Lower leg skin (tissue), 4 donors: Measurements from ENCODE around the gene GPR137C. TPM values are rescaled to one million over a fixed set of nuclear protein-coding genes. Genes with fewer than 3 reads are reported as not detected.

Experiments used
- DNase-seq, 2 donors: peaks; one replicate each; pipeline ENCODE4 v3.0.0-alpha.2; 2019; ENCODE audit warnings: low spot score in 2 of 2
- H3K4me3 ChIP-seq: fragments of 200-600 bp; sonication (generic); 2 replicates; pipeline ENCODE4 v1.5.1; 2017; ENCODE audit warnings: mild to moderate bottlenecking, low read depth; ENCODE audit not compliant: poor library complexity, severe bottlenecking
- POLR2A ChIP-seq, 2 donors: fragments of 450-650 bp; IDR thresholded peaks; one replicate each; pipeline ENCODE4 v1.6.1; 2016 to 2017; ENCODE audit warnings: antibody characterized with exemption in 2 of 2, mild to moderate bottlenecking in 1 of 2, moderate library complexity in 1 of 2
- WGBS, 2 donors: methylation state at CpG; one replicate each; pipeline ENCODE4 v1.1.5; 2018; 5-methylcytosine and 5-hydroxymethylcytosine counted together
- intact Hi-C: fragments of 100-400 bp; cut with DNase I; formaldehyde crosslinking; loops from one replicate; pipeline ENCODE4 v1.15.0; 2023; ENCODE audit warnings: low total_unique reads
- total RNA-seq, 4 donors: library from RNA; depleted of rRNA; stranded (reverse); fragments of >200 nt; gene quantifications; one replicate each; pipeline ENCODE4 v1.1.0, GENCODE V29; 2016
- TF ChIP-seq, protein P1 (sequence below), 3 donors: fragments of 450-650 bp; IDR thresholded peaks; one replicate each; pipeline ENCODE4 v1.5.1; 2016; ENCODE audit warnings: antibody characterized with exemption in 3 of 3, mild to moderate bottlenecking in 3 of 3, moderate library complexity in 2 of 3

The GPR137C gene
- total RNA-seq, 4 donors from 2014 or later = 0.08 to 0.96 (median 0.19) TPM

DNA sequence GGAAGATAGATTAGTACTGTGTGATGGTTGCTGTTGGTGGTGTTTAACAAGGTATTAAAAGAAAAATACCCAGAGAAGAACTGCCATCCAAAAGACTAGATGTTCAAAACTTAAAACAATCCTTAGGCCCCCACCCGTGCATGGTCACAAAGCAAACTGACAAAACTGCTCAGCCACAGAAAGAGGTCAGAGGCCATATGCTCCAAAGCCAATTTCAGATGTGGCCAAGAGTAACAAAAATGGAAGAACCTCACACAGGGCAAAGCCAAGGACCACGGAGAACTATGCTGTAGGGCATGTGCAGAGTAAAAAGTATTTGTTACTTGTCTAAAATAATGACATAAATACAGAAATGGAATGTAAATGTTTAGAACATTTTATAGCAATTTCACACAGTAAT is 5.6 kb upstream of the GPR137C start:
- DNase-seq = no peak
- TF ChIP-seq POLR2A (IDR thresholded peaks at IDR 0.05) = no peak
- TF ChIP-seq, protein P1, sequence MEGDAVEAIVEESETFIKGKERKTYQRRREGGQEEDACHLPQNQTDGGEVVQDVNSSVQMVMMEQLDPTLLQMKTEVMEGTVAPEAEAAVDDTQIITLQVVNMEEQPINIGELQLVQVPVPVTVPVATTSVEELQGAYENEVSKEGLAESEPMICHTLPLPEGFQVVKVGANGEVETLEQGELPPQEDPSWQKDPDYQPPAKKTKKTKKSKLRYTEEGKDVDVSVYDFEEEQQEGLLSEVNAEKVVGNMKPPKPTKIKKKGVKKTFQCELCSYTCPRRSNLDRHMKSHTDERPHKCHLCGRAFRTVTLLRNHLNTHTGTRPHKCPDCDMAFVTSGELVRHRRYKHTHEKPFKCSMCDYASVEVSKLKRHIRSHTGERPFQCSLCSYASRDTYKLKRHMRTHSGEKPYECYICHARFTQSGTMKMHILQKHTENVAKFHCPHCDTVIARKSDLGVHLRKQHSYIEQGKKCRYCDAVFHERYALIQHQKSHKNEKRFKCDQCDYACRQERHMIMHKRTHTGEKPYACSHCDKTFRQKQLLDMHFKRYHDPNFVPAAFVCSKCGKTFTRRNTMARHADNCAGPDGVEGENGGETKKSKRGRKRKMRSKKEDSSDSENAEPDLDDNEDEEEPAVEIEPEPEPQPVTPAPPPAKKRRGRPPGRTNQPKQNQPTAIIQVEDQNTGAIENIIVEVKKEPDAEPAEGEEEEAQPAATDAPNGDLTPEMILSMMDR (IDR thresholded peaks at IDR 0.05) = no peak
- 75 to 81% methylated on average over 2 of the region's 2 CpGs for WGBS, 2 donors
- intact Hi-C loops = no loop called here
- H3K4me3 ChIP-seq = no peak overlapping the region

DNA sequence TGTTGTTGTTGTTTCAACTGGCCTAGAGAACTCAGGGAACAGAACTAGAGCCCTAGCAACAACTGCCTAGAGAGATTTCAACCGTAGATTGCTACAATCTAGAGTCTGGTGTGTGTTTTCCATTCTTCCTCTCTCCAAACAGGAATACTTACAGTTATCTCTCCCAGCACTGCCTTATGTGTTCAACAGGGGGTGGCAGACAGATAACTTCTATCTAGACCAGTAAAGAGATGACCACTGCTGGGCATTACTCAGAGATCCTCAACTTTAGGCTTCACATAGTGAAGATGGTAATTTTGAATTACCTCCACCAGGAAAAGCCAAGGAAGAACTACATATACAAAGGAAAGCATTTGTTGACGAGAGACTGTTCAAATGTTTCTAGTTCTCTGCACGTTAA is 5.1 kb upstream of the GPR137C start:
- no peak for TF ChIP-seq POLR2A (IDR thresholded peaks at IDR 0.05)
- TF ChIP-seq, protein P1 (IDR thresholded peaks at IDR 0.05) = no peak
- intact Hi-C loops = no loop called here
- no peak for DNase-seq
- WGBS, 2 donors = 91 to 97% methylated on average over 3 of the region's 3 CpGs
- no peak overlapping the region for H3K4me3 ChIP-seq

DNA sequence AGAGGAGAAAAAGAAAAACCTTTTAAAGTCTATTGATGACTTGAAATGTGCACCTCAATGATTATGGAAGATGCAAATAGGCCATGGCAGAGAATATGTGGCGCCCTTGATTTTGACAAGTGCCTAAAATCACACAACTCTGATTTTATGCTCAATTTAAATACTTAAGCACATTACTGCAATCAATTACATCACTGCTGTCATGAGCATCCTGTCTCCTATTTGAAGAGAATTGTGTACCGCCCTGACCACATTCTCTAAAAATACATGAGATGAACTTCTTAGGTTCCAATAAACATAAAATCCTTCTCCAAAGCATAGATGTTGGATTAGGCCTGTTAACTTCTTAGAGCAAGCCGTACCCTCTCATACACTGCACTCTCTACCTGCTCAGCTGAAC is 2.0 kb upstream of the GPR137C start:
- DNase-seq = no peak
- intact Hi-C loops = no loop called here
- WGBS, 2 donors = 95 to 96% methylated on average over 3 of the region's 3 CpGs
- TF ChIP-seq, protein P1 (IDR thresholded peaks at IDR 0.05) = no peak
- no peak for TF ChIP-seq POLR2A (IDR thresholded peaks at IDR 0.05)
- H3K4me3 ChIP-seq = no peak overlapping the region

DNA sequence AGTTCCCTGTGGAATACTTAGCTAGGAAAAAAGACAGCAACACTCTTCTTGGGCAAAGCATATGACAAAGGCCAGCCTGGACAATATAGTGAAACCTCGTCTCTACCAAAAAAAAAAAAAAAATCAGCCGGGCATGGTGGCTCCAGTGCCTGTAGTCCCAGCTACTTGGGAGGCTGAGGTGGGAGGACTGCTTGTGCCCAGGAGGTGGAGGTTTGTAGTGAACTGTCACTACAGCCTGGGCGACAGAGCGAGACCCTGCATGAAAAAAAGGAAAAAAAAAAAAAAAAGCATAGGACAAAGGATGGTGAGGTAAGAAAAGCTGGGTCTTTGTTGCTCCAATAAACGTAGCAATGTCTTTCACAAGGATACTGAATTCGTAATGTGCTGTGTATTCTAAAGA is 1.4 kb upstream of the GPR137C start:
- intact Hi-C loops = no loop called here
- no peak for DNase-seq

DNA sequence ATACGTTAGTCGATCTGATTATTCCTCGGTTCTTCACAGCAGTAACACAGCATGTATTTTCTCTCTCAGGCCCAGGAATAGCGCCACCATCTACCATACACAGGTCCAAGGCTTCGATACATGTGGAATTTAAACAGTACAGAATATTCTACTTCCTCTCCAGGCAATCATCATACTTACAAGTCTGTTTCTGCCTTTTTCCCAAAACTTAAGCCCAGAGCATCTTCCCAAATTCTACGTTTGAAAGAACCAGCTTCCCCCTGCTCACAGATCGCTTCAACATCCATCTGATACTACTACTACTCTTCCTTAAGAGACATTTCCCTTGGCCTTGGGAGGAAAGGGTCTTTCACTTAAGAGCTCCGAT is 957 bp upstream of the GPR137C start:
- 1% methylated on average over 8 of the region's 8 CpGs for WGBS, 2 donors
- H3K4me3 ChIP-seq = peak overlapping the region; percentile 80
- TF ChIP-seq POLR2A (IDR thresholded peaks at IDR 0.05) = no peak
- TF ChIP-seq, protein P1 (IDR thresholded peaks at IDR 0.05) = no peak
- DNase-seq = no peak
- intact Hi-C loops = no loop called here

More for the DNA sequence above, 1.4 kb upstream of the GPR137C start:
- 42 to 46% methylated on average over 6 of the region's 6 CpGs for WGBS, 2 donors
- no peak overlapping the region for H3K4me3 ChIP-seq
- TF ChIP-seq POLR2A (IDR thresholded peaks at IDR 0.05) = no peak
- TF ChIP-seq, protein P1 (IDR thresholded peaks at IDR 0.05) = no peak

DNA sequence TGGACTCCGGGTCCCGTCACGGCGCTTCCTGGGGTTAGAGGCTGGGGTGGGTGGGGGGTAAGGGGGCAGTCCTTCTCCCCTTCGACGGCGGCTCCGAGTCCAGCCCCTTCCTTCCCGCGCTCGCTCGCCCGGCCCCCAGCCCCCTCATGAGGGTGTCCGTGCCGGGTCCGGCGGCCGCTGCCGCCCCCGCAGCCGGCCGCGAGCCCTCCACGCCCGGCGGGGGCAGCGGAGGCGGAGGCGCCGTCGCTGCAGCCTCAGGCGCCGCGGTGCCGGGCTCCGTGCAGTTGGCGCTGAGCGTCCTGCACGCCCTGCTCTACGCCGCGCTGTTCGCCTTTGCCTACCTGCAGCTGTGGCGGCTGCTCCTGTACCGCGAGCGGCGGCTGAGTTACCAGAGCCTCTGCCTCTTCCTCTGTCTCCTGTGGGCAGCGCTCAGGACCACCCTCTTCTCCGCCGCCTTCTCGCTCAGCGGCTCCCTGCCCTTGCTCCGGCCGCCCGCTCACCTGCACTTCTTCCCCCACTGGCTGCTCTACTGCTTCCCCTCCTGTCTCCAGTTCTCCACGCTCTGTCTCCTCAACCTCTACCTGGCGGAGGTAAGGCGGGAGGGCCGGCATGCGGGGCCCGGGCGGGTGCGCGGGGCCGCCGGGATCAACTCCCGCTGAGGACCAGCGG is 500 bp downstream of the GPR137C start:
- DNase-seq = peak; percentile 19 to 86
- TF ChIP-seq, protein P1 (IDR thresholded peaks at IDR 0.05) = no peak
- no peak for TF ChIP-seq POLR2A (IDR thresholded peaks at IDR 0.05)
- intact Hi-C loops = no loop called here
- 1% methylated on average over 27 to 30 of the region's 69 CpGs for WGBS, 2 donors
- peak overlapping the region; percentile 56 for H3K4me3 ChIP-seq
